Natural killer cell (primary cell): ENCODE data around the gene SAMD4A. TPM values are rescaled to one million over a fixed set of nuclear protein-coding genes. Genes with fewer than 3 reads are reported as not detected.

ENCODE experiments used
- ATAC-seq, 3 donors: fragments of 150-1000 bp in 2 of 3; fragments of 200-7000 bp in 1 of 3; cut with Tn5 transposase; 1 replicate in 1 of 3; 2 replicates in 2 of 3; pipeline ENCODE4 v1.10.0; 2021; ENCODE audit warnings: mild to moderate bottlenecking in 2 of 3, moderate library complexity in 2 of 3
- DNase-seq, 2 donors: peaks; one replicate each; pipeline versions ENCODE4 v3.0.0 to v3.0.0-alpha.2; 2013 to 2021; ENCODE audit warnings: mixed read lengths in 1 of 2
- H3K27ac ChIP-seq: one replicate; pipeline ENCODE4 v1.5.1; 2013; ENCODE audit warnings: mild to moderate bottlenecking, low read length
- H3K27me3 ChIP-seq: one replicate; pipeline ENCODE4 v1.6.1; 2013; ENCODE audit warnings: low read length; ENCODE audit not compliant: control insufficient read depth, insufficient read depth
- H3K36me3 ChIP-seq: one replicate; pipeline ENCODE4 v1.6.1; 2013; ENCODE audit warnings: low read length; ENCODE audit not compliant: control insufficient read depth, insufficient read depth
- H3K4me1 ChIP-seq: one replicate; pipeline ENCODE4 v1.6.1; 2013; ENCODE audit warnings: low read length; ENCODE audit not compliant: control insufficient read depth, insufficient read depth
- H3K4me3 ChIP-seq: one replicate; pipeline ENCODE4 v1.5.1; 2013; ENCODE audit warnings: low read length
- H3K9me3 ChIP-seq: one replicate; pipeline ENCODE4 v1.6.1; 2013; ENCODE audit warnings: low read length; ENCODE audit not compliant: control insufficient read depth, insufficient read depth
- H3K27ac Mint-ChIP-seq, 2 donors: one replicate each; pipeline ENCODE4 v1.8.0; 2022; ENCODE audit warnings: mild to moderate bottlenecking in 2 of 2, mixed read lengths in 2 of 2, moderate library complexity in 1 of 2
- H3K27me3 Mint-ChIP-seq, 2 donors: one replicate each; pipeline ENCODE4 v1.8.0; 2022; ENCODE audit warnings: low read depth in 2 of 2, mixed read lengths in 2 of 2
- H3K36me3 Mint-ChIP-seq: one replicate; pipeline ENCODE4 v1.8.0; 2022; ENCODE audit warnings: mixed read lengths
- H3K4me1 Mint-ChIP-seq, 2 donors: one replicate each; pipeline ENCODE4 v1.8.0; 2022; ENCODE audit warnings: mixed read lengths in 2 of 2
- H3K4me3 Mint-ChIP-seq: one replicate; pipeline ENCODE4 v1.8.0; 2022; ENCODE audit warnings: mild to moderate bottlenecking, moderate library complexity, mixed read lengths
- H3K9me3 Mint-ChIP-seq, 2 donors: one replicate each; pipeline ENCODE4 v1.8.0; 2022; ENCODE audit warnings: mixed read lengths in 2 of 2
- WGBS: methylation state at CpG from one replicate; pipeline ENCODE4 v1.1.7; 2013; ENCODE audit warnings: missing lambda C conversion rate; ENCODE audit not compliant: insufficient coverage; 5-methylcytosine and 5-hydroxymethylcytosine counted together
- intact Hi-C: fragments of 100-400 bp; cut with micrococcal nuclease; formaldehyde crosslinking; loops from one replicate; pipeline ENCODE4 v1.14.2; 2022
- total RNA-seq, 4 donors: library from RNA; stranded (reverse); fragments of 120-200 nt in 1 of 4; gene quantifications; one replicate each; pipeline versions ENCODE4 v1.2.3 to v1.2.4, GENCODE V29; 2013 to 2022
- TF ChIP-seq, protein P1 (sequence below): fragments of 200-600 bp; IDR thresholded peaks from one replicate; pipeline ENCODE4 v1.8.0; 2022; ENCODE audit warnings: antibody characterized with exemption

SAMD4A gene
- total RNA-seq, 3 donors from 2014 or later (not counting 1 experiment from before 2014, with no cell fraction given), result 0.70 to 1.6 (median 1.4) TPM

DNA sequence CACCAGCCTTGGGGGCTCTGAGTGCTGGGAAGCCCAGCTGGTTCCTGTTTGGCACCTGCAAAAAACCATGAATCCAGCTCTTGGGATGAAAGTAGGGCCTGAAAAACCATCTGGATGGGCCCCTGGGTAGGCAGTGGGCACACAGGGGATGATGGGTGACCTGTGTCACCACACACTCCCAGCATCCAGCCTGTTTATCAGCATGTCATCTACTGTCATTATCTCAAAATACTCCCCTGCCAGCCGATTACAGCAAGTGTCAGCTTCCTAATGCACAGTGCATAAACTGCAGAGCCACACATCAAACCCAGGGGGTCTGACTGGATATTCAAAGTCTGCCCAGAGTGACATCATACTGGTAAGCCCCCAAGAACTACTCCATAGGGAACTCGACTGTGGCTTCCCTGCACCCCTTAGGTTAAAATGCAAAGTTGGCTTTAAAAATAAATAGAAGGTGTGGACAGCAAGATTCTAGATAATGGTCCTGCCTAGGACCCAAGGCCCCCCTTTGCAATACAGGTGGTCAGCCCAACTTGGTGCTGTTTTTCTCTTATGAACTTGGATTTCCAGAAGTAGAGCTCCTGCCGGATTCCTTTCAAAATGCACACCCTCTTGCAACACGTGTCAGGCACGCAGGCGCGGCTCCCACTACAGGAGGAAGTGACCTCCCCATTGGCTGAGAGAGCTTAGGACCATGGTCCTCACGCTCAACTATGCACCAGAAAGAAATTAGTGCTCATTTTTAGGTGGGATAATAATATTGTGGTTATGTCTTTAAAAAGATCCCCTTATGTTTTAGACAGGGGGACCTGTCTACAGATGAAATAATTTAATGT lies 241.6 kb downstream of the SAMD4A start:
- TF ChIP-seq, protein P1, sequence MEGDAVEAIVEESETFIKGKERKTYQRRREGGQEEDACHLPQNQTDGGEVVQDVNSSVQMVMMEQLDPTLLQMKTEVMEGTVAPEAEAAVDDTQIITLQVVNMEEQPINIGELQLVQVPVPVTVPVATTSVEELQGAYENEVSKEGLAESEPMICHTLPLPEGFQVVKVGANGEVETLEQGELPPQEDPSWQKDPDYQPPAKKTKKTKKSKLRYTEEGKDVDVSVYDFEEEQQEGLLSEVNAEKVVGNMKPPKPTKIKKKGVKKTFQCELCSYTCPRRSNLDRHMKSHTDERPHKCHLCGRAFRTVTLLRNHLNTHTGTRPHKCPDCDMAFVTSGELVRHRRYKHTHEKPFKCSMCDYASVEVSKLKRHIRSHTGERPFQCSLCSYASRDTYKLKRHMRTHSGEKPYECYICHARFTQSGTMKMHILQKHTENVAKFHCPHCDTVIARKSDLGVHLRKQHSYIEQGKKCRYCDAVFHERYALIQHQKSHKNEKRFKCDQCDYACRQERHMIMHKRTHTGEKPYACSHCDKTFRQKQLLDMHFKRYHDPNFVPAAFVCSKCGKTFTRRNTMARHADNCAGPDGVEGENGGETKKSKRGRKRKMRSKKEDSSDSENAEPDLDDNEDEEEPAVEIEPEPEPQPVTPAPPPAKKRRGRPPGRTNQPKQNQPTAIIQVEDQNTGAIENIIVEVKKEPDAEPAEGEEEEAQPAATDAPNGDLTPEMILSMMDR, result no peak

DNA sequence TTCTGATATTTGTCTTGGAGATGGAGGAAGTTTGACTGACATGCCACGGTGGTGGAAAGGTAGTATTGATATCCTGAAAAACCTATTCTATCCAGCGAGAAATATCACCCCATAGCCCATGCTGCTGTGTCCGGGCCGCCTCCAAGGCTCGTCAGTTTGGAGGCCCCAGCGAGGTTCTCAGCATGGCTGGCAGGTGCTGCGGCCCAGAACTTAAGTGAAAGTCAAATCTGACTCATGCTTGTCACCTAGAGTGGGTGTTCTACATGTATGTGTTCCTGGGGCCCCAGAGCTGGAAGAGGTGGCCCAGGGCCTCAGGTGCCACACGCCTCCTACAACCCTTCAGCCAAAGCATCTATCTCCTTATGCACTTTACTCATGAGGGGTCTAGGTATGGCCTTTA lies 242.8 kb downstream of the SAMD4A start:
- ATAC-seq, result no peak
- Histone ChIP-seq H3K9me3 (no peaks in the 10 kb centered on the region), H3K27ac (no peak overlapping the region), H3K27me3 (no peaks in the 10 kb centered on the region), H3K4me1 (peaks cover 5% of the 10 kb centered on the region), H3K4me3 (no peak overlapping the region), H3K36me3 (no peaks in the 10 kb centered on the region)
- H3K4me1 Mint-ChIP-seq, result peaks cover 5 to 6% of the 10 kb centered on the region in 2 donors
- H3K36me3 Mint-ChIP-seq, result no peaks in the 10 kb centered on the region
- H3K9me3 Mint-ChIP-seq, result no peaks in the 10 kb centered on the region
- H3K27ac Mint-ChIP-seq, result no peak overlapping the region
- 90% methylated on average over 6 of the region's 8 CpGs for WGBS
- H3K4me3 Mint-ChIP-seq, result no peak overlapping the region
- H3K27me3 Mint-ChIP-seq, result peaks cover 11% of the 10 kb centered on the region in 2 donors
- TF ChIP-seq, protein P1, result no peak
- DNase-seq, result no peak
- intact Hi-C loops, result no loop called here

More for the DNA sequence above, 241.6 kb downstream of the SAMD4A start:
- H3K9me3 ChIP-seq, result no peaks in the 10 kb centered on the region
- Mint-ChIP-seq H3K9me3 (no peaks in the 10 kb centered on the region), H3K27ac (no peak overlapping the region), H3K27me3 (peaks cover 15 to 17% of the 10 kb centered on the region in 2 donors), H3K4me3 (no peak overlapping the region), H3K36me3 (no peaks in the 10 kb centered on the region), H3K4me1 (peaks cover 5 to 6% of the 10 kb centered on the region in 2 donors)
- H3K4me3 ChIP-seq, result no peak overlapping the region
- DNase-seq (no peak), ATAC-seq (no peak)
- WGBS, result 86% methylated on average over 8 of the region's 8 CpGs
- H3K4me1 ChIP-seq, result peaks cover 5% of the 10 kb centered on the region
- H3K27me3 ChIP-seq, result no peaks in the 10 kb centered on the region
- no peaks in the 10 kb centered on the region for H3K36me3 ChIP-seq
- H3K27ac ChIP-seq, result no peak overlapping the region
- intact Hi-C loops, result no loop called here

DNA sequence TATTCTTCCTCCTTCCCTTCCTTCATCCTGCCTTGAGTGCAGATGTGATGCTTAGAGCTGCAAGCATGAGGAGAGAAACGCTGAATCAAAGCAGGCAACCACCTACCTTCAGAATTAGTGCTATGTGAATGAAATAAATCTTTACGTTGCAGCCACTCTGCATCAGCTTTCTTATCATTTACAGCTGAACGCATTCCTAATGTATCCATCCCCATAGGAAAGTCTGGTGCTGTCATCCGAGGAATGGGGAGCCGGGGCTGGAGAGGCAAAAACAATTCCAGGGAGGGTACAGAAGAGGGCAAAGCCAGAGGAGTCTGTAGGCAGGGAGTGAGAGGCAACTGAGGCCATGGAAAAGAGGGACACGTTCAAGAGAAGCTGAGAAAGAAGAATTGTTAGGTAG lies 245.7 kb downstream of the SAMD4A start:
- H3K27me3 Mint-ChIP-seq, result peaks cover 0 to 4% of the 10 kb centered on the region in 2 donors
- TF ChIP-seq, protein P1, result no peak
- ATAC-seq (no peak), DNase-seq (no peak)
- no peaks in the 10 kb centered on the region for H3K36me3 Mint-ChIP-seq
- H3K4me3 Mint-ChIP-seq, result no peak overlapping the region
- Histone ChIP-seq H3K36me3 (no peaks in the 10 kb centered on the region), H3K27ac (no peak overlapping the region), H3K4me3 (no peak overlapping the region), H3K4me1 (no peaks in the 10 kb centered on the region), H3K27me3 (no peaks in the 10 kb centered on the region), H3K9me3 (no peaks in the 10 kb centered on the region)
- H3K27ac Mint-ChIP-seq, result no peak overlapping the region
- H3K9me3 Mint-ChIP-seq, result no peaks in the 10 kb centered on the region
- intact Hi-C loops, result no loop called here
- H3K4me1 Mint-ChIP-seq, result no peaks in the 10 kb centered on the region
- 91% methylated on average over 6 of the region's 6 CpGs for WGBS
